Measurements from ENCODE around the gene CACNA1C. TPM values are rescaled to one million over a fixed set of nuclear protein-coding genes. Genes with fewer than 3 reads are reported as not detected.

CACNA1C gene
- total RNA-seq, 6 donors from 2014 or later: 5.2 to 45.1 (median 8.8) TPM

- no peak overlapping the region for H3K4me3 ChIP-seq
- ATAC-seq (ENCODE audit: low FRiP score in 2 of 2): no peak
- H3K27me3 ChIP-seq: no peaks in the 10 kb centered on the region
- no peaks in the 10 kb centered on the region for H3K36me3 ChIP-seq
- 86 to 91% methylated on average over 8 of the region's 8 CpGs for WGBS, 2 donors
- H3K4me1 ChIP-seq: peaks cover 9 to 13% (median 10%) of the 10 kb centered on the region in 4 donors
- no peak overlapping the region for H3K27ac ChIP-seq
- no peak for DNase-seq
- H3K9me3 ChIP-seq: no peaks in the 10 kb centered on the region
- TF ChIP-seq EP300 (IDR thresholded peaks at IDR 0.05): no peak
- TF ChIP-seq POLR2A (IDR thresholded peaks at IDR 0.05): no peak
- TF ChIP-seq, protein P1, sequence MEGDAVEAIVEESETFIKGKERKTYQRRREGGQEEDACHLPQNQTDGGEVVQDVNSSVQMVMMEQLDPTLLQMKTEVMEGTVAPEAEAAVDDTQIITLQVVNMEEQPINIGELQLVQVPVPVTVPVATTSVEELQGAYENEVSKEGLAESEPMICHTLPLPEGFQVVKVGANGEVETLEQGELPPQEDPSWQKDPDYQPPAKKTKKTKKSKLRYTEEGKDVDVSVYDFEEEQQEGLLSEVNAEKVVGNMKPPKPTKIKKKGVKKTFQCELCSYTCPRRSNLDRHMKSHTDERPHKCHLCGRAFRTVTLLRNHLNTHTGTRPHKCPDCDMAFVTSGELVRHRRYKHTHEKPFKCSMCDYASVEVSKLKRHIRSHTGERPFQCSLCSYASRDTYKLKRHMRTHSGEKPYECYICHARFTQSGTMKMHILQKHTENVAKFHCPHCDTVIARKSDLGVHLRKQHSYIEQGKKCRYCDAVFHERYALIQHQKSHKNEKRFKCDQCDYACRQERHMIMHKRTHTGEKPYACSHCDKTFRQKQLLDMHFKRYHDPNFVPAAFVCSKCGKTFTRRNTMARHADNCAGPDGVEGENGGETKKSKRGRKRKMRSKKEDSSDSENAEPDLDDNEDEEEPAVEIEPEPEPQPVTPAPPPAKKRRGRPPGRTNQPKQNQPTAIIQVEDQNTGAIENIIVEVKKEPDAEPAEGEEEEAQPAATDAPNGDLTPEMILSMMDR (IDR thresholded peaks at IDR 0.05): no peak
- TF ChIP-seq POLR2AphosphoS5 (IDR thresholded peaks at IDR 0.05): no peak
These were observed 20.3 kb upstream of the CACNA1C start for GRCh38 chr12:2032506-2032905.

DNA sequence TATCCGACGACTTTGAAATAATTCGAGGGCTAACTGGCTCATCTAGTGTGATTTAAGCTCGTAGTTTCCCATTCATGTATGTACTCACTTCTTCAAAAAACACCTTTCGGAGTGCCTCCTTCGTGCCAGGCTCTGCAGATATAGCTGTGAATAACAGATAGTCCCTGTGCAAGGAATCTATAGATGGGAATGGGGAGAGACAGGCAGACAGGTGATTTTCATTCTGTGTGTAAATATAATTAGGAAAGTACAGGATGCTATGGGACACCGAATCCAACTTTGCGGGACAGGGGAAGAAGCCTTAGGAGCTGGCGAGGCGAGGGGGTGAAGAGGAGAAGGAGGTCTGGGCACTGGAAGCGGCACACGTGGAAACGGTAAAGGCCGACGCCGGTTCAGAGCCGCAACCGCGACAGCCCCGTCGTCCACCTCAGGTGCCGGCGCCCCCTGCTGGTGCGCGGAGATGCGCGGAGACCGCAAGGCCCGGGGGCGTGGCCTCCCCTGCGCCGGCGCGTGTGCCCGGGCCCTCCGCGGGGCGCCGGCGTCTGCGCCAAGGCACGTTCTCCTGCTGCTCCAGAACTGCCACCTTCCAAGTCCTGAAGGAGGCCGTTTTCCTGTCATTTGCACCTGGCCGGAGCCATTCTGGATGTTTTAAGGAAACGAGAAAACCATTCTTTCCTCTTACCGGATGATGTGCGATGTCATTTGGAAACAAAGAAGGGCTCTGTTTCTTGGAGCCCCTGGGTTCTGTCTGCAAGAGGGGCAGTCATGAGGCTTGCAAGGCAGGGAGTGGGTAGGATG is 18.0 kb upstream of the CACNA1C start:
- H3K9me3 ChIP-seq: no peaks in the 10 kb centered on the region
- WGBS, 2 donors: 14 to 29% methylated on average over 19 to 47 of the region's 47 CpGs

DNA sequence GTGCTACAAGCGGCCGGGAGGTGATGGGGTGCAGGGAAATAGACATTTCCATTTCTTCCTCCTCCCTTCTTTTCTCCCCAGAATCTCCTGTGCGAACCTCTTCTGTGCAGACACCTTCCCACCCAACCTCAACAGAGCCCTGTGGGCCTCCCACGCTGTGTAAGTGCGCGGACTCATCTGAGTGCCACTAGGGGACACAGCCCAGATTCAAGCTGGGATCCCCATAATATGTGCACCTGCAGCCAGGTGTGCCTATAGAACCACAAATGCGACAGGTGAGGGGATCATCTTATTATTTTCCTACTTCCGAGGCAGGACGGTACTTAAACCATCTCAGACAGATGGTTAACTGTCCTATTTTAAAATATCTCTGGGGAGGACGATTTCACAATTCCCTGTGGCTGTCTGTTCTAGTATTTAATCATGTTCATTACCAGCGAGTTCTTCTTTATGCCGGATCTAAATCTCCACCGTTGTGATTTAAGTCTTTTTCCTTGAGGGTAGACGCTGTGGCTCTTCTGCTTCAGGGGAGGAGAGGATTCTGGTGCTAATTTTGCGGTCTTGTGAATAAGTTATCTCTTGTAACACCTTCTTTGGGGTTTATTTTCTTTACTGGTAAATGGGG is 17.2 kb upstream of the CACNA1C start:
- Histone ChIP-seq H3K27me3 (no peaks in the 10 kb centered on the region), H3K27ac (no peak overlapping the region), H3K4me3 (peak overlapping the region in 3 of 4 donors; percentile 22 to 43 (median 41)), H3K36me3 (no peaks in the 10 kb centered on the region), H3K4me1 (peaks cover 9 to 13% (median 10%) of the 10 kb centered on the region in 4 donors), H3K9me3 (no peaks in the 10 kb centered on the region)
- 59 to 60% methylated on average over 15 of the region's 15 CpGs for WGBS, 2 donors
- DNase-seq: no peak
- peak in 1 of 2 donors; percentile 15 for ATAC-seq (ENCODE audit: low FRiP score in 2 of 2)
- no peak for TF ChIP-seq EP300 (IDR thresholded peaks at IDR 0.05)
- TF ChIP-seq, protein P1 (IDR thresholded peaks at IDR 0.05): no peak
- TF ChIP-seq POLR2A (IDR thresholded peaks at IDR 0.05): no peak
- no peak for TF ChIP-seq POLR2AphosphoS5 (IDR thresholded peaks at IDR 0.05)

More for the DNA sequence above, 18.0 kb upstream of the CACNA1C start:
- DNase-seq (peak; percentile 83 to 98), ATAC-seq (ENCODE audit: low FRiP score in 2 of 2) (peak; percentile 90 to 98)
- Histone ChIP-seq H3K27ac (no peak overlapping the region), H3K27me3 (no peaks in the 10 kb centered on the region), H3K36me3 (no peaks in the 10 kb centered on the region), H3K4me3 (peak overlapping the region in 3 of 4 donors; percentile 22 to 43 (median 41)), H3K4me1 (peaks cover 9 to 13% (median 10%) of the 10 kb centered on the region in 4 donors)
- TF ChIP-seq, protein P1 (IDR thresholded peaks at IDR 0.05): peak; percentile 92 to 98 (median 96)
- TF ChIP-seq POLR2A (IDR thresholded peaks at IDR 0.05): no peak
- TF ChIP-seq EP300 (IDR thresholded peaks at IDR 0.05): no peak
- peak in 1 of 2 donors; percentile 27 for TF ChIP-seq POLR2AphosphoS5 (IDR thresholded peaks at IDR 0.05)

- H3K4me1 ChIP-seq: peaks cover 9 to 13% (median 10%) of the 10 kb centered on the region in 4 donors
- no peaks in the 10 kb centered on the region for H3K9me3 ChIP-seq
- H3K4me3 ChIP-seq: no peak overlapping the region
- DNase-seq: no peak
- no peak for TF ChIP-seq POLR2A (IDR thresholded peaks at IDR 0.05)
- TF ChIP-seq, protein P1 (IDR thresholded peaks at IDR 0.05): no peak
- no peak for TF ChIP-seq POLR2AphosphoS5 (IDR thresholded peaks at IDR 0.05)
- TF ChIP-seq EP300 (IDR thresholded peaks at IDR 0.05): no peak
- ATAC-seq (ENCODE audit: low FRiP score in 2 of 2): no peak
- no peaks in the 10 kb centered on the region for H3K36me3 ChIP-seq
- H3K27me3 ChIP-seq: no peaks in the 10 kb centered on the region
- H3K27ac ChIP-seq: no peak overlapping the region
These were observed 13.8 kb upstream of the CACNA1C start for GRCh38 chr12:2039034-2039433.

All from upper lobe of left lung (tissue), 6 donors.